ENCODE data around the gene QRICH1. TPM values are rescaled to one million over a fixed set of nuclear protein-coding genes. Genes with fewer than 3 reads are reported as not detected.

QRICH1 gene
- total and polyA plus RNA-seq, 2 of the 13 experiments (the other 11 are each of a cell fraction or from before 2014, with no cell fraction given) = 52.6 to 102 TPM

- peak; percentile 86 for TF ChIP-seq ETV6 (CRISPR knock-in tag; conservative IDR thresholded peaks at IDR 0.05)
- TF ChIP-seq MYNN (CRISPR knock-in tag; IDR thresholded peaks at IDR 0.05; ENCODE audit: low read depth) = no peak
- TF ChIP-seq HNF1B (CRISPR knock-in tag; IDR thresholded peaks at IDR 0.05) = peak; percentile 81
- TF ChIP-seq ZBTB46 (CRISPR knock-in tag; IDR thresholded peaks at IDR 0.05; ENCODE audit: borderline replicate concordance) = 0 out of 2 replicates have a peak, but pooled peaks have one; percentile 9
- peak; percentile 53; the same call in 1 of the 2 replicates for TF ChIP-seq MZF1 (CRISPR knock-in tag; IDR thresholded peaks at IDR 0.05; ENCODE audit: borderline replicate concordance)
- no peak for TF ChIP-seq ZBTB37 (CRISPR knock-in tag; IDR thresholded peaks at IDR 0.05)
- 0 out of 2 replicates have a peak, but pooled peaks have one; percentile 81 for TF ChIP-seq SRY (CRISPR knock-in tag; IDR thresholded peaks at IDR 0.05)
- TF ChIP-seq PREB (CRISPR knock-in tag; IDR thresholded peaks at IDR 0.05) = no peak
- no peak for TF ChIP-seq BHLHE40 (IDR thresholded peaks at IDR 0.05; ENCODE audit: low read length)
- TF ChIP-seq KLF13 (CRISPR knock-in tag; IDR thresholded peaks at IDR 0.05) = no peak; the same call in 1 of the 2 replicates
- peak; percentile 79 for TF ChIP-seq BORCS8-MEF2B (CRISPR knock-in tag; IDR thresholded peaks at IDR 0.05)
- TF ChIP-seq IRF9 (CRISPR knock-in tag; IDR thresholded peaks at IDR 0.05; ENCODE audit: borderline replicate concordance) = peak; percentile 65; the same call in 1 of the 2 replicates
- TF ChIP-seq GZF1 (CRISPR knock-in tag; IDR thresholded peaks at IDR 0.05) = no peak
- TF ChIP-seq ZNF101 (CRISPR knock-in tag; IDR thresholded peaks at IDR 0.05; ENCODE audit: borderline replicate concordance, low read depth) = no peak
- no peak for TF ChIP-seq ADNP (CRISPR knock-in tag; IDR thresholded peaks at IDR 0.05)
- TF ChIP-seq ZNF414 (CRISPR knock-in tag; IDR thresholded peaks at IDR 0.05) = no peak
- TF ChIP-seq CBFB (CRISPR knock-in tag; IDR thresholded peaks at IDR 0.05) = peak; percentile 16; the same call in 1 of the 2 replicates
- no peak for TF ChIP-seq ZFYVE20 (CRISPR knock-in tag; IDR thresholded peaks at IDR 0.05; ENCODE audit: borderline replicate concordance, low read depth)
- no peak for TF ChIP-seq PLSCR1 (CRISPR knock-in tag; IDR thresholded peaks at IDR 0.05; ENCODE audit: borderline replicate concordance)
- TF ChIP-seq ZNF543 (CRISPR knock-in tag; IDR thresholded peaks at IDR 0.05) = no peak
Observed at GRCh38 chr3:49120438-49121131, 26.7 kb upstream of the QRICH1 start, which contains the start of gene USP19 (continued).

Data from HepG2 (cell line).